Activated T-cell treated with anti-CD3 and anti-CD28 coated beads for 4 hours (primary cell): ENCODE data around the gene ST7.
"Not testable (repeated sequence)": the region's sequence is repeated elsewhere in the genome, so short reads cannot be mapped to it uniquely, and the experiment has no call there.

Experiments
- DNase-seq: peaks from one replicate; pipeline ENCODE4 v3.0.0-alpha.2; 2020

The ST7 gene

GRCh38 chr7:116953372-116953905, at the start of gene ST7:
Gene ST7, plus strand, starts transcription at chr7:116953501. Its CDS starts 40 bp downstream, at chr7:116953541.
- peak; percentile 57 for DNase-seq

GRCh38 chr7:116906391-116906790, 46.9 kb upstream of the ST7 start:
- no peak for DNase-seq

GRCh38 chr7:116910383-116910782, 42.9 kb upstream of the ST7 start:
- no peak for DNase-seq

- DNase-seq: no peak
Measured at GRCh38 chr7:116911801-116912200, 41.5 kb upstream of the ST7 start.

GRCh38 chr7:116912269-116912909, 40.9 kb upstream of the ST7 start:
- no peak for DNase-seq

- DNase-seq: no peak
Measured at GRCh38 chr7:116918704-116919103, 34.6 kb upstream of the ST7 start.

- DNase-seq: no peak
Measured at GRCh38 chr7:116920359-116920758, 32.9 kb upstream of the ST7 start.

GRCh38 chr7:116922545-116922944, 30.8 kb upstream of the ST7 start:
- no peak for DNase-seq

GRCh38 chr7:116924741-116925140, 28.6 kb upstream of the ST7 start:
- DNase-seq: no peak

GRCh38 chr7:116929021-116929420, 24.3 kb upstream of the ST7 start:
- no peak for DNase-seq

GRCh38 chr7:116929914-116930913, 23.1 kb upstream of the ST7 start:
- DNase-seq: peak; percentile 67

- DNase-seq: no peak
Measured at GRCh38 chr7:116932566-116932965, 20.7 kb upstream of the ST7 start.

GRCh38 chr7:116933465-116933864, 19.8 kb upstream of the ST7 start:
- no peak for DNase-seq

GRCh38 chr7:116934580-116934979, 18.7 kb upstream of the ST7 start:
- no peak for DNase-seq

GRCh38 chr7:116936844-116937243, 16.5 kb upstream of the ST7 start:
- DNase-seq: not testable (repeated sequence)

GRCh38 chr7:116938678-116939077, 14.6 kb upstream of the ST7 start:
- DNase-seq: no peak

GRCh38 chr7:116940689-116941370, 12.5 kb upstream of the ST7 start:
- DNase-seq: no peak

GRCh38 chr7:116942504-116942903, 10.8 kb upstream of the ST7 start:
- no peak for DNase-seq

- no peak for DNase-seq
Measured at GRCh38 chr7:116948934-116949333, 4.4 kb upstream of the ST7 start.

GRCh38 chr7:116949941-116950801, 3.1 kb upstream of the ST7 start:
- no peak for DNase-seq

GRCh38 chr7:116950889-116951351, 2.4 kb upstream of the ST7 start:
- no peak for DNase-seq
